HG02759 (cell line): ENCODE results near the gene TMSB4X.
"Not testable (repeated sequence)": the region's sequence is repeated elsewhere in the genome, so short reads cannot be mapped to it uniquely, and the experiment has no call there.

ENCODE experiments used
- ATAC-seq: cut with Tn5 transposase; IDR thresholded peaks from one replicate; pipeline ENCODE4 v1.9.1; 2021; ENCODE audit warnings: mild to moderate bottlenecking, moderate library complexity; ENCODE audit not compliant: unreplicated experiment

TMSB4X gene

GRCh38 chrX:13015536-13016236 lies 40.8 kb downstream of the TMSB4X start:
- no peak for ATAC-seq

DNA sequence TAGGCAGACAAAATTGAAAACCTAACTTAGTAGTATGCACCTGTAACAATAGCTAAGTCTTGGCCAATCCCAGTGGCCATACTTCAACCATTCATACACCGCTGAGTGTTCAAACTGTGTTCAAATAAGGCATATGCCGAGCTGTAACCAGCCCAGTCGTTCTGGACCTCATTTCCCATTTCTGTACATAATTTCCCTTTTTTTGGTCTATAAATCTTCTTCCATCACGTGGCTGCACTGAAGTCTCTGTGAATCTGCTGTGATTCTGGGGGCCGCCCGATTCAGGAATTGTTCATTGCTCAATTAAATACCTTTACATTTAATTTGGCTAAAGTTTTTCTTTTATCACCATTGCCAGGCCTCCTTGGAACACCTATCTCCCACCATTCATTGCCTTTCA lies 41.8 kb downstream of the TMSB4X start:
- not testable (repeated sequence) for ATAC-seq

- ATAC-seq = peak; percentile 76
These were observed 48.0 kb downstream of the TMSB4X start for GRCh38 chrX:13022926-13023325.

DNA sequence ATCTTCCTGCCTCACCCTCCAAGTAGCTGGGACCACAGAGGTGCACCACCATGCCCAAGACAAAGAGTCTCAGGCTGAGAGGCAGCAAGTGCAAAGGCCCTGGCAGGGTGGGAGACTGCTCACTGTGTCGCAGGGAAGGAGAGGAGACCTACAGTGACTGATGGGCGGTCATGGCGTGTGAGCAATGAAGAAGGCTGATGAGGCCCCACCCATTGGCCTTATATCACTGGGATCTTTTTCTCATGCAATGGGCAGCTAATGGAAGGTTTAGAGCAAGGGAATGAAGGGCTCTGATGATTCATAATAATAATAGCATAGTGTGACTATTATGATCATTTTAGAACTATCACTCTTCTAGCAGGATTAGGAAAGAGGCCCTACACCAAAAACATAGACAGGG lies 48.7 kb downstream of the TMSB4X start:
- no peak for ATAC-seq

DNA sequence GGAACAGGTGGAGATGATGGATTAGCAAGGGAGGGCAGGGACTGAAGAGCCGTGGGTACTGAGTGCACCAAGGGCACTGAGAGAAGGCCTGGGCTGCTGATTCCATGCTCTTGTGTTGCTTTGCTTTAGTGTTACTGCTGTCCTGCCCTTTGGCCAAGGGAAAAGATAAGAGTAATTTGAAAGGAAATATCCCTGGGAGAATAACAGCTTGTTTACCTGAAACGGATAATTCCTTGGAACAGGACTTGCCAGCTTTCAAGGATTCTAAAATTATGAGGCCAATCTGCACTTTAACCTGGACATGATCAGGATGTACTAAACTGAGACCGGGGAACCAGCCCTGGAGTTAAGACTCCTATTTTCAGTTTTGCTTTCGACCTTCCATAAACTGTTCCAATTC lies 49.1 kb downstream of the TMSB4X start:
- no peak for ATAC-seq

GRCh38 chrX:13024986-13025385 lies 50.1 kb downstream of the TMSB4X start:
- no peak for ATAC-seq
